Urothelium cell line (cell line): ENCODE data around the gene BMP2.

Source experiments
- DNase-seq: peaks from one replicate; pipeline ENCODE4 v3.0.0; 2011; ENCODE audit warnings: low spot score, mixed read lengths
- FAIRE-seq: peaks from 2 replicates; lab custom pipeline; 2011; peaks lifted over from hg19 to GRCh38; lab: Jason Lieb, UNC

BMP2 gene

DNA sequence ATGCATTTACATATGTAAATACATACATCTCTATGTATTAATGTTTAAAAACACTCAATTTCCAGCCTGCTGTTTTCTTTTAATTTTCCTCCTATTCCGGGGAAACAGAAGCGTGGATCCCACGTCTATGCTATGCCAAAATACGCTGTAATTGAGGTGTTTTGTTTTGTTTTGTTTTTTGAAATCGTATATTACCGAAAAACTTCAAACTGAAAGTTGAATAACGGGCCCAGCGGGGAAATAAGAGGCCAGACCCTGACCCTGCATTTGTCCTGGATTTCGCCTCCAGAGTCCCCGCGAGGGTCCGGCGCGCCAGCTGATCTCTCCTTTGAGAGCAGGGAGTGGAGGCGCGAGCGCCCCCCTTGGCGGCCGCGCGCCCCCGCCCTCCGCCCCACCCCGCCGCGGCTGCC lies 355 bp upstream of the BMP2 start:
- FAIRE-seq (no peak), DNase-seq (no peak)

DNA sequence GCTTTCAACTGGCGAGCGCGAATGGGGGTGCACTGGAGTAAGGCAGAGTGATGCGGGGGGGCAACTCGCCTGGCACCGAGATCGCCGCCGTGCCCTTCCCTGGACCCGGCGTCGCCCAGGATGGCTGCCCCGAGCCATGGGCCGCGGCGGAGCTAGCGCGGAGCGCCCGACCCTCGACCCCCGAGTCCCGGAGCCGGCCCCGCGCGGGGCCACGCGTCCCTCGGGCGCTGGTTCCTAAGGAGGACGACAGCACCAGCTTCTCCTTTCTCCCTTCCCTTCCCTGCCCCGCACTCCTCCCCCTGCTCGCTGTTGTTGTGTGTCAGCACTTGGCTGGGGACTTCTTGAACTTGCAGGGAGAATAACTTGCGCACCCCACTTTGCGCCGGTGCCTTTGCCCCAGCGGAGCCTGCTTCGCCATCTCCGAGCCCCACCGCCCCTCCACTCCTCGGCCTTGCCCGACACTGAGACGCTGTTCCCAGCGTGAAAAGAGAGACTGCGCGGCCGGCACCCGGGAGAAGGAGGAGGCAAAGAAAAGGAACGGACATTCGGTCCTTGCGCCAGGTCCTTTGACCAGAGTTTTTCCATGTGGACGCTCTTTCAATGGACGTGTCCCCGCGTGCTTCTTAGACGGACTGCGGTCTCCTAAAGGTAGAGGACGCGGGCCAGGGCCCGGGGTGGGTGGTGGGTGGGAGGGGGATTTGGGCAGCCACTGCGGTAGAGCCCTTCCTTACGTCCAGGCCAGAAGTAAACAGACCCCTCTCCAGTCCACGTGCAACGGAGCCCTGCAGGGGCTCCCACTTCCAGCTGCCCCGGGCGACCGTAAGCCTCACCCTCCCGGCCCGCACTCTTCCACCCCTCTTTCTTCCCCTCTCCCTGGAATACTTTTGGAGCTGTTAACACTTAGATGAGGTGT lies 998 bp downstream of the BMP2 start:
- FAIRE-seq (no peak), DNase-seq (peak; percentile 8)

DNA sequence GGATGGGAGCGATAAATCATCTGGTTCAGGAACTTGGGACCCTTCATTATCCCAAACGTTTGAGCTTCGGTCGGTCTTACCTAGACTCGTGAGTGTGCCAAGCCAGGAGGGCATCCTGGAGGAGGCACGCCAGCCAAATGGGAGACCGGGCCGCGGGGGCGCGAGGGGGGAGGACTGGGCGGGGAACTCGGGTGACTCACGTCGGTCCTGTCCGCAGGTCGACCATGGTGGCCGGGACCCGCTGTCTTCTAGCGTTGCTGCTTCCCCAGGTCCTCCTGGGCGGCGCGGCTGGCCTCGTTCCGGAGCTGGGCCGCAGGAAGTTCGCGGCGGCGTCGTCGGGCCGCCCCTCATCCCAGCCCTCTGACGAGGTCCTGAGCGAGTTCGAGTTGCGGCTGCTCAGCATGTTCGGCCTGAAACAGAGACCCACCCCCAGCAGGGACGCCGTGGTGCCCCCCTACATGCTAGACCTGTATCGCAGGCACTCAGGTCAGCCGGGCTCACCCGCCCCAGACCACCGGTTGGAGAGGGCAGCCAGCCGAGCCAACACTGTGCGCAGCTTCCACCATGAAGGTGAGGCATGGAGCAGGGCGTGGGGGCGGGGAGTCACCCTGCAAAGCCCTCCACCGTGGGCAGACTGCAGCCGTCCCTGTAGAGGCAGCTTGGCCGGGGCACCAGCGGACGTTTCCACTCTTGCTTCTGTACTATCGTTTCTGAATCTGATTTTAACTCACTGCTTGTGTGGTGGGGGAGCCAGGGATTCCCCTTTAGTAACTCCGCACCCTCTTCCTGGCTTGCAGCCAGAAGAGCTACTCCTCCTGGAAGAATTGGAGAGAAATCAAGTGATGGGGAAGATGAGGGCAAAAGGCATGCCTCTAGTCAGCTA lies 2.7 kb downstream of the BMP2 start:
- FAIRE-seq (no peak), DNase-seq (peak; percentile 71)

DNA sequence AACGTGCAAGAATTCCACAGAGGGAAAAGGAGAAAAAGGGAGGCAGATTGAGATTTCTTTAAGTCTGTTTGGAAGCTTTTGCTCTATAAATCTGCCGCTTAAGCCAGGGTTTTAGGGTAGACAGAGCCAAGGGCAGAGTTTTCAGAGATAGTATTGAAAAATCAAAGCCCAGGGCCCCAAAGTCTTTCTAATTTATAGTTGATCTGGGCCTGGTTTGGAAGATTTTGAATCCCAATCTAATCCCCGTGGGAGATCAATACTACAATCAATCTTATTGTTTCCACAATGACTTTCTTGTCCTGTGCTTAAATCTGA lies 3.3 kb downstream of the BMP2 start:
- FAIRE-seq (no peak), DNase-seq (no peak)

DNA sequence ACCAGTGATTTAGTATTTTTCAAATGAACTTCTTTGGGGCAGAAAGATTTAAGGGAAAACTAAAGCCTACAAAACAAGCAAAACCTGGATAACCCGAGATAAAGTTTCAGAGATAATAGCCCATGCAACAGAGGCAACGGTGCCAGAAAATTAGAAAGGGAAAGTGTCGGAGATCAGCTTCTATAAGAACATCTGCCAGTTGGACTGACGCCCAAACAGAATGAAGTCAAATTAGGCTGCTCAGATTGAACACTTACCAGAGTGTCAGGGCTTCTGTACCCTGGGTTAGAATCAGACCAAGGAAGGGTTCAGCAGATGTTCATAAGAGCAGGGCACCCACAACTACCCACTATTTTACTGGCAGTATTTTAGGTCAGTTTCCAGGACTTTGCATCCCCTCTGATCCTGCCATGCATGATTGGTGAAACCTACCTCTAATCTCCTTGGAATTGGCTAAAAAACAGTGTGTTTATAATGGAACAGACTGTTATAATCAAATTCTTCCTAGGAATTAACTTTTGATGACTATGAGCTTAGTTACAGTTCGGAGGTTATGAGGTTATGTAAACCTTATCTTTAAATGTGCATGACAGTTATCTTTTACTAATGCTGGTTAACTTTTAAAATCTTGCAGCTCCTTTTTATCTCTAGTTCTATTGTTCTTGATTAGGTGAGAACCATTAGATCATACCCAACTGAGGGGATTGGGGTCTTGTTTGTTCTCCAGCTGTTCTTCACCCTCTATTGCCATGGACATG lies 13.1 kb downstream of the BMP2 start:
- FAIRE-seq: no peak
- no peak for DNase-seq

DNA sequence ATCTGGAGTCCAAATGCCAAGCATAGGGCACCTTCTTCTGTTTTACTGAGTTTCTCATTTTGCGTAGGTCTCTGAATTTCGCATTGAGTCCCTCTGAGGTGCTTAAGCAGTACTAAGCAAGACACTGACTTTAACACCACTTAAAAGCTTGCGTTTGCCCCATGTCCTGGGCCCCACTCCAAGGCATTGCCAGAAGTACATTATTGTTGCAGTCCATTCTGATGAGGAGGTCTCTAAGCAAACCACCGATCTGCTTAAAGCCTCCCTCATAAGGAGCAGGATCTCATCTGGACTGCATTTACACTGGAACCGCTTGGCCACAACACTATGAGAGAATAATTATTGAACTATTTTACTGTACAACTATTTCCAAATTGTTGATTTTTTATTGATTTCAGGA lies 16.3 kb downstream of the BMP2 start:
- no peak for FAIRE-seq
- DNase-seq: no peak

DNA sequence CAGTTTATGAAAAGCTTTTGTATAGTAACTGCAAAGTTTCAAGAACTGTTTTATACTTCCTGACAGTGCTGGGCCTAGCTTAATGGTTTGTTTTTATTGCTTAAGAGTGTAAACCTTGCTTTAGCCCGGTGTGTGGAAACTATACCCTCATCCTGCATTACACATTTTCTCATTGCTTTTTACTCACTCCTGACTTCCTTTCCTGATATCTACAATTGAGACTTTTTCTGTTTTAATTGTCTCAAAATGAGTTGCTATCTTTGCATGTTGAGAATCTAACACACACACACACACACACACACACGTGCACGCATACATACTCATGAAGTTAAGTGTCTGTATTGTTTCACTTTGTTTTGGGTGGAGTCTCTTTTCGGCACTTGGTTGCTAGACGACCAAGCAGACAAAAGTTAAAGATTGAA lies 16.7 kb downstream of the BMP2 start:
- no peak for FAIRE-seq
- no peak for DNase-seq

DNA sequence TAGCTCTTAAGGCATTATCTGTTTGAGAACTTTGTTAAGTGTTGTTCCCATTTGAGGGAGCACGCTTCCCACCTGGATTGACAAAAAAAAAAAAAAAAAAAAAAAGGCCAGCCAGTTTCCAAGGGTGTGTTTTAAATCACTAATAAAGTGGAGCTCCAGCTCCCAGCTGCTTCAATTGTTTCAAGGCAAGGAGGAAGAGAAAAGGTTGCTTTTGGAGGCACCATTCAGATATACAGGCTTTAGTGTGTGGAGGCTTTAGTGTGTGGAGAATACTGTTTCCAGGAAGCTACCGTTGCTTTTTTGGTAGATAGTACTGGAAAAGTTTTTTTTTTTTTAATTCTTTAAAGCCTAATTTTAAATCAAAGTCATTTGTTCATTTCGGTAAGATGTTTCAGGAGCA lies 17.3 kb downstream of the BMP2 start:
- FAIRE-seq (no peak), DNase-seq (no peak)

DNA sequence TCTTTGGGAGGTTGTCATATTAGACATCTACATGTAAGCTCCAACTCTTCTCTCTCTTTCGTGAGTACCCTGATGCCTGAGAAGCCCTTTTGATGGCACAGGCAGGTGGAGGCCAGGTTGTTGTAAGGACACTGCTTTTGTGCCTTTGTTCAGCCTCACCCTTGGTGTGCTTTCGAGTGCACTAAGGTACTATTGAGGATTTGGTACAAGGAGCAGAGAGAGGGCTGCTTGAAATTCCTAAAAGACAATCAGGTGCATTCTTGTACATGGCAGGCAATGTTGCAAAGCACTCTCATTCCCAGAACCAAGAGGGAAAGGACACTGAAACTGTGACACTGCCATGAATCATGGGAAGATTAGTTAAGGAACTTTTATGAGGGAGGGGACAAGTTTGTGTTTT lies 19.1 kb downstream of the BMP2 start:
- DNase-seq (no peak), FAIRE-seq (no peak)

DNA sequence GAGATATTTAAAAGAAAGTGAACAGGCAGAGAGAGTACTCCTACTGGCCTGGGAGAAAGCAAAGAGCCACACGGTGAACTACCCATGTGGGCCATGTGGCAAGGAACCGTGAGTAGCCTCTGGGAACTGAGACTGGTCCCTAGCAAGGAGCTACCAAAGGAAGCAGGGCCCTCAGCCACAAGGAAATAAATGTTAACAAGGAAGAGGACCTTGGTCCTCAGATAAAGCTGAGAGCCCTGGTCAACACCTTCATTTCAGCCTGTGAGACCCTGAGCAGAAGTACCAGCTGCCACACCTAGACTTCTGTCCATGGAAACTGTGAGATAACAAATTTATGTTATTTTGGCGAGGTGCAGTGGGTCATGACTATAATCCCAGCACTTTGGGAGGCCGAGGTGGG lies 25.3 kb downstream of the BMP2 start:
- DNase-seq: no peak
- no peak for FAIRE-seq

DNA sequence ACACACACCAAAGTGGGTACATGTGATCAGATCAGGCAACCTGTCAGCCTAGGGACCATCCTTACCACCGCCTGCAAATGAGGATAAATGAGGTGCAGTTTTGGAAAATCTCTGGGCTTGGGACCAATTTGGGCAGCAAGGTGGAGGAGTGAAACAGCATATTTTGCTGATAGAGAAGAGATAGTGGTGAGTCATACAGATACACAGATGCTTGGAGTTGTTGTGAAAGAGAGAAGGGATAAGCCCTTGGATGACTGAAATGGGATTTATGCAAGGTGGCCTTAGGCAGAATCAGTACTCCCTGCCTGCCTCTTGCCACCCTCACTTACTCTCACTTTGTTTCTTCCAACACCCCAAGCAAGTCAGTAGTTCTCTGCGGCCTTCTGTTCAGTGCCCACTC lies 34.7 kb downstream of the BMP2 start:
- DNase-seq (no peak), FAIRE-seq (no peak)

DNA sequence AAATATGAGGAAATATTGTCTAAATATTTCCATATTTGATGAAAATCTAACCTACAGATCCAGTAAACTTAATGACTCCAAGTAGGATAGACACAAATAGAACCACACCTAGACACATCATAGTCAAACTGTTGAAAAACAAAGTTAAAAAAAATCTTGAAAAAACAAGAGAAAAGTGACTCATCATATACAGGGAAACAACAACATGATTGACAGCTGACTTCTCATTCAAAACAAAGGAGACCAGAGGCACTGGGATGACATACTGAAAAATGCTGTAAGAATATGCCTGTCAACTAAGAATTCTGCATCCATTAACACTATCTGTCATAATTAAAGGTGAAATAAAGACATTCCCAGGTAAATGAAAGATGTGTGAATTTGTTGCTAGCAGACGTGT lies 38.8 kb downstream of the BMP2 start:
- FAIRE-seq (no peak), DNase-seq (no peak)

DNA sequence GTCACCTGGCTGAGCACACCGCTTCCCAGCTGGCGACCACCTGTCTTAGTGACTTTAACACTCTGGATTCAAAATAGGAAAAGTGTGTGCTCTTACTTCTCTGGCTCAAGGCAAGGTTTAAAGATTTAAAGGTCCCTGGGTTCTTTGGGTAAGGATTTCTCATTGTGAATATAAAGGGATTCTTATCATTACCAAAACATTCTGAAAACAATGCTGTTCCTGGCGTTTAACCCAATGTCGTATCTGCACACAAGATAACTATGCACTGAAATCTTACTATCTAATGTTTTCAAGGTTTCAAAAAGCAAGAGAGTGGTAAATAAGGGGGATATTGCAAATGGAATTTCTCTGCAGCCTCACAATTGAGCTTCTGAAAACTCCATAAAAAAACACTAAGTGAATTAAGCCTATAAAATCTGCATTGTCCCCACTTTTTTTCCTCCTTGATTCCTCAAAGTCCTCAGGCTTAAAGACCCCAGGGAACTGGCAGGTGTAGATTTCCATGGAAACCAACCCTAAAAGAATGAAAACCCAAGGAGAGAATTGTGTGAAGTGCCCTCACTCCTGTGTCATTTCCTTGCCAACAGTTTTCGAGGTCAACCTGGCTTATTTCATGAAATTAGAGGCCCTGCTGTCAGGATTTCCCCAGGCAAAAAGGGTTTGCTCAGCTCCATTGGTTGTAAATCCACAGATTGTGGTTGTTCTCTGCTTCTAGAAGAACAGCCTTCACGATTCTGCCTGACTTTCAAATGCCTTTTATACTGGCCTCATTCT lies 44.0 kb downstream of the BMP2 start:
- no peak for FAIRE-seq
- DNase-seq: no peak

DNA sequence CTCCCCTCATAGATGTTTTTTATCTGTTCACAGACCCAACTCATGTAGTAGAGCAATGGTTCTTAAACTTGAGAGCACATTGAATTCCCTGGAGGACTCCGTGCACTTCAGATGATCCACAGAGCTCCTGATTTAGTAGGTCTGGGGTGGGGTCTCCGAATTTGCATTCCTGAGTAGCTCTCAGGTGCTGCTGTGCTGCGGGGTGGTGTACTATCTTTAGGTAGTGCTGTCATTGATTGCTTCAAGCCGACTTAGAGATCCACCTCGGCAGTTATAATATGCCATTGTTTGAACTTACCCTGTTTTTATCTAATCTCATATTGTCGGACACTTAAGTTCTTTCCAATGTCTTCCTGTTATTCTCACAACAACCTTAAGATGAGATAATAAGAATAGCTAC lies 45.0 kb downstream of the BMP2 start:
- FAIRE-seq (no peak), DNase-seq (no peak)

DNA sequence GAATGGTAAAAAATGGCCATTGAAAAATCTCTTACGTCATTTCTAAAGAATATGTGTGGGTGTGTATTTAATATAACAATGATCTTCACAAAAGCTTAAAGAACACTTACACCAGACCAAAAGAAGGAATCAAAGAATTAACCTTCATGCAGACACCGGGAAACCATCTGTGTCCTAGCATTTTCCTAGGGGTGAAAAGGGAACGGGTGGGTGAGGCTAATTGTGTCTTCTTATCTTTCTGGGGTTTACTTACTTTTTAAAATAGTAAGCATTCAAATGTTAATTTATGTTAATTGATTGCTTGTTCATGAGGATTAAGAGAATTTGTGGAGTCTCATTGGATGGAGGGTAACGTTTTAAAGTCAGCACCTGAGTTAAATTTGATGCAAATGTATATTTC lies 47.5 kb downstream of the BMP2 start:
- FAIRE-seq (no peak), DNase-seq (no peak)

DNA sequence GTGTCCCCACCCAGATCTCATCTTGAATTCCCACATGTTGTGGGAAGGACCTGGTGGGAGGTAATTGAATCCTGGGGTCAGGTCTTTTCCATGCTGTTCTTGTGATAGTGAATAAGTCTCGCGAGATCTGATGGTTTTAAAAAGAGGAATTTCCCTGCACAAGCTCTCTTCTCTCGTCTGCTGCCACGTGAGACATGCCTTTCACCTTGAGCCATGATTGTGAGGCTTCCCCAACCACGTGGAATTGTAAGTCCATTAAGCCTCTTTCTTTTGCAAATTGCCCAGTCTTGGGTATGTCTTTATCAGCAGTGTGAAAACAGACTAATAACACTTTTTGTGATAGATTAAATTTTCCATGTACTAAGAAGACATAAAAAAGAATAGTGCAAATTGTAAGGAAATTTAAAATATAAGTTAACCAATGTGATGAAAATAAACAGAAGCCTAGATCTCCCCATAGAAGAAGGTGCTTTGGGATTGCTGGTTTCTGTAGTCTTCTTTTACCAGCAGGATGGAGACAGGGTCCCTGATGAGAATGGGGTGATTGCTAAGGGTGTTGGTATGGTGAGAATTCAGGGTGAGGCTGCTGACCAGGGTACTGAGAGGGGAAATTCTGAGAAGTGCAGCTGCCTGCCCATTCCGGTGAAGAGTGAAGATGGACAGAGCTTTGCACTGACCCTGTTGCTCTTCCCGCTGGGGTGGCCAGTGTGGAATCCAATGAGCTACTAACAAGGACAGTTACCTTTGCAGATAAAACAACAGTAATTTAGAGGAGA lies 50.7 kb downstream of the BMP2 start:
- DNase-seq: peak; percentile 23

DNA sequence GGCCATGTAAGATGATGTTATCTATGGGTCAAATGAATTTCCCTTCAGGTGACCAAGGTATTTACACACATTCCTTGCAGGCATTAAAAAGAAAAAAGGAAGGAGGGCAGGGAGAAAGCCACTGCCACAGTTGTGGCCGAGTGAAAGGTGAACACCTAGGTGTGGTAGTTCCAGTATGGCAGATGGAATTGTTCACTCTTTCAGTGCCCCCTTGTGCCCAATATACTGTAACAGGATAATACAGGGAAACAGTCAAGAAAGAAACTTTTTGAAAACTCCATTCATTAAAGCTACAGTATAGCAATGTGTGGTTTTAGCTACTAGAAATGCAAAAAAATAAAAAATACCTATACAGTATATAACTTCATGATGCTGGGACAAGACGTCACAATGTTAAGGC lies 52.1 kb downstream of the BMP2 start:
- DNase-seq (no peak), FAIRE-seq (no peak)

More for the DNA sequence above, 50.7 kb downstream of the BMP2 start:
- no peak for FAIRE-seq

DNA sequence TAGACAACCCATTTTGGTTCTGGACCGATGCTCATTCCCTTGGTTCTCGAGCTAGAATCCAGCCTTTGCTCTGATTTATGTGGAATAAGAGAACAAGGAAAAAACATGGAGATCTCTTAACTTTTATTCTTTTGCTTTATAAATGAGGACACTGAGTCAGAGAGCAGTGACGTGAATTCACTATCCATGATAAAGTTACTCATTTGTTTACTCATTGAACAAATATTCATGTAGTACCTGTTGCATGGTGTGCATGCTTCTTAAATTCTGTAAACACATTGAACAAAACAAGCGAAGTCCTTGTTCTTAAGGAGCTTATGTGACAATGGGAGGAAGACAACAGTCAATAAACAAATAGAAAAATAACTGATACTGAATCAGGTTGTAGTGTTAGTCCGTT lies 56.9 kb downstream of the BMP2 start:
- DNase-seq: no peak

DNA sequence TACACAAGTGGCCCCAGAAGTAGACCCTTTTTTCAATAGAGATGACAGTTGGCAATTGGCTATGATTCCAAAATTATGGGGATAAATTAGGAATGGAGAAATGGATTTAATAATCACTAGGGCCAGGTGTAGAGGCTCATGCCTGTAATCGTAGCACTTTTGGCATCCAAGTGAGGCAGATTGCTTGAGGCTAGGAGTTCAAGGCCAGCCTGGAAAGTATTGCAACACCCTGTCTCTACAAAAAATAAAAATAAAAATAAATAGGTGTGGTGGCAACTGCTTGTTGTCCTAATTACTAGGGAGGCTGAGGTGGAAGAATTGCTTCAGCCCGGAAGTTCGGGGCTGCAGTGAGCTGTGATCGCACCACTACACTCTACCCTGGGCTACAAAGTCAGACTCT lies 60.0 kb downstream of the BMP2 start:
- FAIRE-seq (no peak), DNase-seq (no peak)

More for the DNA sequence above, 56.9 kb downstream of the BMP2 start:
- no peak for FAIRE-seq
